GM21825 (cell line): ENCODE measurements around the gene KCNQ1.

Experiments used
- ATAC-seq: cut with Tn5 transposase; IDR thresholded peaks from one replicate; pipeline ENCODE4 v1.9.1; 2021; ENCODE audit warnings: mild to moderate bottlenecking, moderate library complexity; ENCODE audit not compliant: unreplicated experiment

Gene KCNQ1

GRCh38 chr11:2737866-2738265, 293.1 kb downstream of the KCNQ1 start:
- ATAC-seq = no peak

GRCh38 chr11:2738551-2739431, 294.0 kb downstream of the KCNQ1 start:
- no peak for ATAC-seq

- no peak for ATAC-seq
Measured at GRCh38 chr11:2739531-2740274, 294.9 kb downstream of the KCNQ1 start.

GRCh38 chr11:2740275-2740940, 295.6 kb downstream of the KCNQ1 start:
- no peak for ATAC-seq

- ATAC-seq = no peak
Measured at GRCh38 chr11:2741006-2741376, 296.2 kb downstream of the KCNQ1 start.

- ATAC-seq = no peak
Measured at GRCh38 chr11:2741377-2742131, 296.7 kb downstream of the KCNQ1 start.

GRCh38 chr11:2742201-2742600, 297.4 kb downstream of the KCNQ1 start:
- ATAC-seq = no peak

- no peak for ATAC-seq
Measured at GRCh38 chr11:2742611-2743426, 298.0 kb downstream of the KCNQ1 start.

GRCh38 chr11:2743427-2744110, 298.8 kb downstream of the KCNQ1 start:
- no peak for ATAC-seq

GRCh38 chr11:2744166-2744565, 299.4 kb downstream of the KCNQ1 start:
- ATAC-seq = no peak

GRCh38 chr11:2745511-2745910, 300.7 kb downstream of the KCNQ1 start:
- no peak for ATAC-seq

GRCh38 chr11:2746401-2747247, 301.8 kb downstream of the KCNQ1 start:
- ATAC-seq = no peak

GRCh38 chr11:2747248-2748027, 302.6 kb downstream of the KCNQ1 start:
- ATAC-seq = no peak

- no peak for ATAC-seq
Measured at GRCh38 chr11:2748061-2748813, 303.4 kb downstream of the KCNQ1 start.

- no peak for ATAC-seq
Measured at GRCh38 chr11:2748814-2749554, 304.2 kb downstream of the KCNQ1 start.

GRCh38 chr11:2750101-2750681, 305.4 kb downstream of the KCNQ1 start:
- no peak for ATAC-seq
